DMS79 treated with DMSO at 0.1 percent for 48 hours (cell line): Measurements from ENCODE around the gene GPR3.
"Not testable (repeated sequence)": the region's sequence is repeated elsewhere in the genome, so short reads cannot be mapped to it uniquely, and the experiment has no call there.

Source experiments
- DNase-seq: peaks from one replicate; lab custom pipeline; 2025; lab: John Stamatoyannopoulos, UW

GPR3 gene

DNA sequence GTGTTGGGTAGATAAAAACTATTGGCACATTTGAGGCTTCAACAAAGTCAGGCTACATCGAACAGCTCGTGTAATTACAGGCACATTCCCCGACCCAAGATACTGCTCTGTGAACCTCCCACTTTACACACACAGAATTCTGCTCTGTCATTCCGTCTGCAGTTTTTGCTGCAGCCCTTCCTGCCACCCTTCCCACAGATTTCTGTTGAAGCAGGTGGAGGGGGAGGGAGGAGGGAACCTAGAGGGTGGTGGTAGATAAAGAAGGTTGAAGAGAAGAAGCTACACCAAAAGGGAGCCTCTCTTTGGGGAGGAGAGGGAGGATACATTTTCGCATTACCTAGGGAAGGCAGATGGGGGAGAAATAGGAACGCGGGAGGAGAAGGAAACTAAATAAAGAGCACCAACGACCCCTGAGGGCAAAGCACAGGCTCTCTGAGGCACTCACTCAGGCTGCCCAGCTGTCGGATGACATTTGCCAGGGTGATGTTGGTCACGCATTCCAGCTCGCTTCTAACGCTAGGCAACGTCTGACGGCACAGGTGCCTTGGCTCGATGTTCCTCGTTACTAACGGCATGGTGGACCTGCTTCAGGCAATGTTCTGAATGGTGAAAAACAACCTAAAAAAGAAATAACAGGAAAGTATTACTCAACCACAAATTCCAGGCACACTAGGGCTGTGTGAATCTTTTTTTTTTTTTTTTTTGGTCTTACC lies 36.0 kb downstream of the GPR3 start:
- DNase-seq = peak; percentile 79

DNA sequence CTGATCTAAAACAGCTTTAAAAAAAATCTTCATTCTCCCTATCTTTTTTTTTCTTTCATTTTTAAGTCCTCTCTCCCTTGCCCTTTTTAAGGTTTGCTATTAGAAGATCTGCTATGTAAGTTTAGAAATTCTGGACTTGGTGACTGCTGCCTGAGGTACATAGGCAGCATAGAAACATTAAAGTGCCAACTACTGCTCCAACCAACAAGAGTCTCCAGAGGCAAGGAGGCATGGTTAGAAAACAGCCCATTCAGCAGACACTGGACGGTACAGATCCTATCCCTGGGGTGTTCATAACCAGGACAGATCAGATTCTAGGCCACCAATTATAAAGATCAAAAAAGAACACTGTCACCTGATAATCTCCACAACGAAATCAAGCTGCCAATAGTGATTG lies 36.6 kb downstream of the GPR3 start:
- DNase-seq = no peak

DNA sequence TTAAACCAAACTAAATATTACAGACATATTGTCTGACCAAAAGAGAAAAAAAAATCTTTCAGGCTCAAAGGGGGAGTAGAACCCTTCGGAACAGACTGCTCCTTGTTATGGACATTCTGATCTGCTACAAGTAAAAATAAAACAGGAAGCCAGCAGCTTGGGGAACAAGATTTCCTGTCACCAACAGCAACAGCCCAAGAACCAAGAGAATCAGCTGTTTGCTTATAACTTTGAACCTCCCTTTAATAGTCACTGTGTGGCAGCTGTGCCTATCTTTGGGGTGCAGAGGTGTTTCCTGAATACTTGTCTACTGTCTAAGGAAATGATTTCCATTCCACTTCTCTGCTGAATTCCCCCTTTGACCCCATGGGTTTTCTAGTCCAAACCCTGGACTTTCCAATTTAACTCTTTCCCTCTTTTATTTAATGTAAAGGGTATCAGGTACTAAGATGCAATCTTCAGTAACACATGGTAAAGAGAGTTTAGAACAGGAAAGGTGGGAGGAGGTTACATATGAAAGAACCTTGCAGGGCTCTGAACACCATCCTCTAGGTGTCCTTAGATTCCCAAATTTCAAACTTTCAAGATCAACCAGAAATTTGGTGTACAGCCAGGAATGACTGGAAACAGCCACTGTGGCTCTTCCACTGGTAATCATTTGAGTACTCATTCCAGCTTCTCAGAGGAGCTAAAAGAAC lies 38.6 kb downstream of the GPR3 start:
- DNase-seq = no peak

DNA sequence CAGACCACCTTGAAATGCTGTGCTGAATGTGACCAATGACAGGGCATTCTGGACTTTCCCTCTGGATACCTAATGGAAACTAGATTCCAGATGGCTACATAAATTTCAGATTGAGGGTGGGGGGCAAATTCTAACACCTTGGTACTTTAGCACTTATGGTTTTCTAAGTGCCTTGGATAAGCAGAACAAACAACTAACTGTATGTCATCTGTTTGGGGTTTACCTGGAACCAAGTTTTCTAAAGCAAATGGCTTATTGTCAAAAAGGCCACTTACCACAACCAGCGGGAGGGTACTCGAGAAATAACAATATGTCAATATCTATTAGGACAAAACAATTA lies 39.1 kb downstream of the GPR3 start:
- no peak for DNase-seq

DNA sequence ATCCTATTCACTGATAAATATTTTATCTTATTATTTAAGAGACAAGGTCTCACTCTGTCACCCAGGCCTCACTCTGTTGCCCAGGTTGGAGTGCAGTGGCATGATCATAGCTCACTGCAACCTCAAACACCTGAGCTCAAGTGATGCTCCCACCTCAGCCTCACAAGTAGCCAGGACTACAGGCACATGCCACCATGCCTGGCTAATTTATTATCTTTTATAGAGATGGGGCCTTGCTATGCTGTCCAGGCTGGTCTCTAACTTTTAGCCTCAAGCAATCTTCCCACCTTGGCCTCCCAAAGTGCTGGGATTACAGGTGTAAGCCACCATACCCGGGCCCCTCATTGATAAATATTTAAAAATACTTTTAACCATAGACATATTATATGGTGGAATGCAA lies 40.3 kb downstream of the GPR3 start:
- not testable (repeated sequence) for DNase-seq

DNA sequence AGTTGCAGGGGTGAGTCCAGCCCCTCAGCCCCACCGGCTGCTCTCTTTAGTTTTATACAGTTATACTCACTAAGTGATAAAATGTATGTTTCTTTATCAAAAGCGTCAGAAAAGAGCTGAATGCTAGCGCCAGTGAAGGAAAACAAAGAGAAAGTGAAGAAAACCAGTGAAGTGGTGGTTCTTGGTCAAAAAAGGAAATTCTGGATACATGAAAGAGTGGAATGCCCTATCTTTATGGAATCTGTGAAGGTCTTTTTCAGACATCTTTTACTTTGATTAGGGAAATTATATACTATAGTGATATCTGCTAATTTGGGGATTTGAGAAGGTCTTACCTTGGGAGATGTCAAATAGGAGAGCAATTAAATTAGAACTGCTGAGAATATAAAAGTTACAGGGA lies 41.3 kb downstream of the GPR3 start:
- DNase-seq = no peak

DNA sequence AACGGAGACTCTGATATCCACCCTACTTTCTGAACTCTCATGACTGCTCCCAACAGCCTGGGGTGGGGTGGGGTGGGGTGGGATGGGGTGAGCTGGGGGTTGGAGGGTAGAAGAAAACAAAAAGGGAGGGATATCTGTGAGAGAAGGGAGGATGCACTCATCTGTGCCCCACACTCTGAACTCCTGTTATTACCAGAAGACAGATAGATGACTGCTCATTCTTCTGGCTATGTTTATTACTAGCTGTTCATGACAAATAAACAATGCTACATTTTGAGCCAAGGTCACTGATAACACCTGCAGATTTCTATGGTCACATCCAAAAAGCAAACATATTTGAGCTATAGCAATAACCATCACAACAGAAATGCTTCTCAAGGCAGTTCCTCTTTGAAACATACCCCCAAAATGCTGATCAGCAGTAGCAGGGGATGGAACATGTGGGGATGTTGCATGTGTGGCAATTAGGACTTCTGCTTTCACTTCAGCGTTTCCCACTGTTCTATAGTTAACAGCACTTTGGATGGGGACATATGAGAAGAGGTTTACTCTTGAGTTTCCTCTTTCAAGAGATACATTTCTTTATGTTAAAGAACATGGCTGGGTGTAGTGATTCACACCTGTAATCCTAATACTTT lies 43.3 kb downstream of the GPR3 start:
- DNase-seq = no peak

DNA sequence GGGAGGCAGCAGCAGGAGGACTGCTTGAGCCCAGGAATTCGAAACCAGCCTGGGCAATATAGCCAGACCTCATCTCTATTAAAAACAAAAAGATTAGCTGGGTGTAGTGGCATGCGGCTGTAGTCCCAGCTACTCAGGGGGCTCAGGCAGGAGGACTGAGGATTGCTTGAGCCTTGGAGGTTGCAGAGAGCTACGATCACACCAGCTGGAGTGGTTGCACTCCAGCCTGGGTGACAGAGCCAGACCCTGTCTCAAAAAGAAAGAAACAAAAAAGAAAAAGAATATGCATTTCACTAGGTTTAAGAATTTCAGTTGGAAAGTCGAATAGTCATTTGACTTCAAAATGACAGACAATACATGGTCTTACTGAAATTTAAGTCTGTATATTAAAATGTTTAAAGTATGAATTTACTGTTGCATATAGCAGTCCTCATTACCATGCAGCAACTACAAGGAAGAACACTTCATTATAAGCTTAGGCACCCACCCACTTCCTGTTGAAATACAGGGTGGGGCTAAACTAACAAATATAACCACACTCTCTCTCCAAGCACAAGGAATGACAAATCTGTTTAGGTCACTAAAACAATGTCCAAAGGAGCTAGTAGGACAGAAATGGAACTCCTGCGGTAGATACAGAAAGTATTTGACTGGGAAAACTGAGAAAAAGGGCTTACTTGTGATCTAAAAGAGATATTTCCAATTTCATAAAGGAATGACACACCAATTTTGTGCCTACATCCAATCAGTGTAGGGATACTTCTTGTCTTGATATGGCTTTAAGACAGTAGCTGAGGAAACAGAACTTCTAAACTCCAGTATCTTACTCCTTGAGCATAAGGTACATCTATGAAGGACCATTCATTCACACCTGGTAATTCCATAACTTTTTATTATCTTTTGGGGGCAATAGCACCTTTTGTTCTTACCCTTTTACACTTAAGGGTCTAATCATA lies 44.1 kb downstream of the GPR3 start:
- DNase-seq = no peak

DNA sequence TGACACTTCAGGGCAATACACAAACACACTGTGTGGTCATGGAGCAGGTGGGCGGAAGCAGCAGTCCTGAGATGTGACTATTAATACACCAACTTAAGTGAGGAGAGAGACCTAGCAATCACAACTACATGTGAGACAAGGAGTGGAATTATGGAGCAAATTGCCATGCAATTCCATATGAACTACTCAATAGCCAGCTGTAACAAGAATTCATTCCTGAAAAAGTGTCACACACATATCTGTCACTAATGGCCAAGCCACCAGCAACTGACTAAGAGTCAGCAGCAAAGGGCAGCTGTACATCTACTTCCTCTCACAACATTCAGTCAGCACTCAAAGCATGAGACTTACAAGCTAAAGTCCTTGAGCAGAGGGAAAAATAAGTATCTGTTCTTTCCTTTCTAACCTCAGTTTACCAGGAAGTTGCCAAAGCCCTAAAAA lies 46.2 kb downstream of the GPR3 start:
- DNase-seq = no peak

DNA sequence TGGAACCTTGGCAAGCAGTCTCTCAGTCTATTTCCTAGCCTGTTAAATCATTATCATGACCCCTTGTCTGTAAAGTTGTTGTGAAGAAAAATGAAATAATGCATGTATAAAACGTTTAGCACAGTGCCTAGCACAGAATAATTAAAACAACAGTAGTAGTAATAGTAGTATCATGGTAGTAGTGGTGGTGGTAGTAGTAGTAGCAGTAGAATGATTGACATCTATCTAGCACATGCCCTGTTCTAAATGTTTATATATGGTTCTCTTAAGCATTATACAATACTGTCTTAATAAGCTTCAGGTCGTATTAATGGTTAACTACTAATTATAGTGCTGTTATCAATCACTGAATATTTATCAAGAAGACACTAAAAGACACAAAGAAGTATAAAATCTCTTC lies 46.7 kb downstream of the GPR3 start:
- DNase-seq = no peak

DNA sequence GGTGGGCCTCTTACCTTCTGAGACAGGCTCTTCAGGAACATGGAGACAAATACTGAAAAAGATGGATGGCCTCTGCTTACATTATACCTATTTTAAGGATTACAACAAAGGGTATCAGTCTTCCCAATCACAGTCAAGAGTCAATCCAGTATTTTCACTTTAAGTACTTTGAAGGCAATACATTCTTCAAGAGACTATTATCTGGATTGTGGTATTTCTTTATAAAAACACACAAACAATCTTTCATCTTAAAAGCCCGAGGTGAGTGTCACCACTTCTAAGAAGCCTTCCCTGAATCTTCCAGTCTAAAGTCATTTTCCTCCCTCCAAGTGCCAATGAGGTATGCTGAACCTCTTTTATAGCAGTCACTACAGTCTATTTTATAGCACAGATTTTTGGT lies 52.2 kb downstream of the GPR3 start:
- no peak for DNase-seq
